ENCODE data around the gene PACSIN2.
"Not testable (repeated sequence)": the region's sequence is repeated elsewhere in the genome, so short reads cannot be mapped to it uniquely, and the experiment has no call there.

The PACSIN2 gene

GRCh38 chr22:43000441-43001175 is 14.3 kb downstream of the PACSIN2 start:
- 84% methylated on average over 8 of the region's 8 CpGs for WGBS
- Histone ChIP-seq H3K9ac (ENCODE audit: low read depth, low read length) (no peak overlapping the region), H3K4me1 (ENCODE audit: insufficient read depth, low read length) (peaks cover 54% of the 10 kb centered on the region), H3K4me3 (ENCODE audit: low read length) (no peak overlapping the region), H3K9me3 (ENCODE audit: insufficient read depth, low read depth, low read length) (no peaks in the 10 kb centered on the region), H3K27ac (ENCODE audit: low read depth, low read length) (no peak overlapping the region; the same call in 1 of the 2 replicates), H3K27me3 (ENCODE audit: insufficient read depth, low read length) (no peaks in the 10 kb centered on the region), H3K36me3 (ENCODE audit: insufficient read depth, low read length) (no peaks in the 10 kb centered on the region)

GRCh38 chr22:42997582-42998090 is 17.3 kb downstream of the PACSIN2 start:
- H3K9ac ChIP-seq (ENCODE audit: low read depth, low read length), result no peak overlapping the region
- H3K9me3 ChIP-seq (ENCODE audit: insufficient read depth, low read depth, low read length), result no peaks in the 10 kb centered on the region
- no peak overlapping the region for H3K4me3 ChIP-seq (ENCODE audit: low read length)
- WGBS, result 87% methylated on average over 6 of the region's 6 CpGs
- H3K27me3 ChIP-seq (ENCODE audit: insufficient read depth, low read length), result no peaks in the 10 kb centered on the region
- H3K36me3 ChIP-seq (ENCODE audit: insufficient read depth, low read length), result peaks cover 6% of the 10 kb centered on the region; the same call in 1 of the 2 replicates
- no peak overlapping the region for H3K27ac ChIP-seq (ENCODE audit: low read depth, low read length)
- peaks cover 38% of the 10 kb centered on the region for H3K4me1 ChIP-seq (ENCODE audit: insufficient read depth, low read length)

- no peak overlapping the region for H3K4me3 ChIP-seq (ENCODE audit: low read length)
- H3K9ac ChIP-seq (ENCODE audit: low read depth, low read length), result no peak overlapping the region
- peaks cover 30% of the 10 kb centered on the region for H3K4me1 ChIP-seq (ENCODE audit: insufficient read depth, low read length)
- no peak overlapping the region for H3K27ac ChIP-seq (ENCODE audit: low read depth, low read length)
- H3K27me3 ChIP-seq (ENCODE audit: insufficient read depth, low read length), result no peaks in the 10 kb centered on the region
- no peaks in the 10 kb centered on the region for H3K9me3 ChIP-seq (ENCODE audit: insufficient read depth, low read depth, low read length)
- peaks cover 6% of the 10 kb centered on the region; the same call in 1 of the 2 replicates for H3K36me3 ChIP-seq (ENCODE audit: insufficient read depth, low read length)
- WGBS, result 96% methylated on average over 10 of the region's 10 CpGs
These were observed 18.1 kb downstream of the PACSIN2 start for GRCh38 chr22:42996646-42997365.

GRCh38 chr22:42995654-42996053 is 19.3 kb downstream of the PACSIN2 start:
- H3K36me3 ChIP-seq (ENCODE audit: insufficient read depth, low read length); H3K27me3 ChIP-seq (ENCODE audit: insufficient read depth, low read length); H3K9me3 ChIP-seq (ENCODE audit: insufficient read depth, low read depth, low read length); H3K27ac ChIP-seq (ENCODE audit: low read depth, low read length); H3K4me3 ChIP-seq (ENCODE audit: low read length); H3K9ac ChIP-seq (ENCODE audit: low read depth, low read length): not testable (repeated sequence)
- WGBS, result 88% methylated on average over 7 of the region's 7 CpGs
- H3K4me1 ChIP-seq (ENCODE audit: insufficient read depth, low read length), result peaks cover 27% of the 10 kb centered on the region

GRCh38 chr22:42994917-42995562 is 19.9 kb downstream of the PACSIN2 start:
- Histone ChIP-seq H3K27ac (ENCODE audit: low read depth, low read length) (no peak overlapping the region), H3K9ac (ENCODE audit: low read depth, low read length) (no peak overlapping the region), H3K36me3 (ENCODE audit: insufficient read depth, low read length) (peaks cover 6% of the 10 kb centered on the region; the same call in 1 of the 2 replicates), H3K9me3 (ENCODE audit: insufficient read depth, low read depth, low read length) (no peaks in the 10 kb centered on the region), H3K4me1 (ENCODE audit: insufficient read depth, low read length) (peaks cover 27% of the 10 kb centered on the region), H3K4me3 (ENCODE audit: low read length) (no peak overlapping the region), H3K27me3 (ENCODE audit: insufficient read depth, low read length) (no peaks in the 10 kb centered on the region)
- 84% methylated on average over 9 of the region's 9 CpGs for WGBS

GRCh38 chr22:42994276-42994916 is 20.6 kb downstream of the PACSIN2 start:
- no peak overlapping the region for H3K27ac ChIP-seq (ENCODE audit: low read depth, low read length)
- WGBS, result 94% methylated on average over 12 of the region's 12 CpGs
- H3K9ac ChIP-seq (ENCODE audit: low read depth, low read length), result no peak overlapping the region
- H3K27me3 ChIP-seq (ENCODE audit: insufficient read depth, low read length), result no peaks in the 10 kb centered on the region
- no peaks in the 10 kb centered on the region for H3K9me3 ChIP-seq (ENCODE audit: insufficient read depth, low read depth, low read length)
- no peak overlapping the region for H3K4me3 ChIP-seq (ENCODE audit: low read length)
- peaks cover 6% of the 10 kb centered on the region; the same call in 1 of the 2 replicates for H3K36me3 ChIP-seq (ENCODE audit: insufficient read depth, low read length)
- H3K4me1 ChIP-seq (ENCODE audit: insufficient read depth, low read length), result peaks cover 26% of the 10 kb centered on the region

GRCh38 chr22:42993651-42994275 is 21.2 kb downstream of the PACSIN2 start:
- Histone ChIP-seq H3K36me3 (ENCODE audit: insufficient read depth, low read length) (peaks cover 6% of the 10 kb centered on the region; the same call in 1 of the 2 replicates), H3K9ac (ENCODE audit: low read depth, low read length) (no peak overlapping the region), H3K9me3 (ENCODE audit: insufficient read depth, low read depth, low read length) (no peaks in the 10 kb centered on the region), H3K4me1 (ENCODE audit: insufficient read depth, low read length) (peaks cover 26% of the 10 kb centered on the region), H3K4me3 (ENCODE audit: low read length) (no peak overlapping the region), H3K27me3 (ENCODE audit: insufficient read depth, low read length) (no peaks in the 10 kb centered on the region), H3K27ac (ENCODE audit: low read depth, low read length) (no peak overlapping the region)
- 95% methylated on average over 12 of the region's 12 CpGs for WGBS

GRCh38 chr22:42992886-42993479 is 22.0 kb downstream of the PACSIN2 start:
- H3K4me3 ChIP-seq (ENCODE audit: low read length), result no peak overlapping the region
- H3K9me3 ChIP-seq (ENCODE audit: insufficient read depth, low read depth, low read length), result no peaks in the 10 kb centered on the region
- no peak overlapping the region for H3K9ac ChIP-seq (ENCODE audit: low read depth, low read length)
- H3K27me3 ChIP-seq (ENCODE audit: insufficient read depth, low read length), result no peaks in the 10 kb centered on the region
- 87% methylated on average over 8 of the region's 9 CpGs for WGBS
- no peak overlapping the region for H3K27ac ChIP-seq (ENCODE audit: low read depth, low read length)
- H3K4me1 ChIP-seq (ENCODE audit: insufficient read depth, low read length), result peaks cover 23% of the 10 kb centered on the region
- peaks cover 6% of the 10 kb centered on the region; the same call in 1 of the 2 replicates for H3K36me3 ChIP-seq (ENCODE audit: insufficient read depth, low read length)

GRCh38 chr22:42992092-42992491 is 22.9 kb downstream of the PACSIN2 start:
- Histone ChIP-seq H3K27ac (ENCODE audit: low read depth, low read length) (no peak overlapping the region), H3K27me3 (ENCODE audit: insufficient read depth, low read length) (no peaks in the 10 kb centered on the region), H3K4me3 (ENCODE audit: low read length) (no peak overlapping the region), H3K9me3 (ENCODE audit: insufficient read depth, low read depth, low read length) (no peaks in the 10 kb centered on the region), H3K9ac (ENCODE audit: low read depth, low read length) (no peak overlapping the region), H3K36me3 (ENCODE audit: insufficient read depth, low read length) (peaks cover 6% of the 10 kb centered on the region; the same call in 1 of the 2 replicates), H3K4me1 (ENCODE audit: insufficient read depth, low read length) (peaks cover 20% of the 10 kb centered on the region)
- 100% methylated on average over 3 of the region's 3 CpGs for WGBS

- H3K4me3 ChIP-seq (ENCODE audit: low read length), result no peak overlapping the region
- H3K9ac ChIP-seq (ENCODE audit: low read depth, low read length), result no peak overlapping the region
- peaks cover 28% of the 10 kb centered on the region for H3K4me1 ChIP-seq (ENCODE audit: insufficient read depth, low read length)
- H3K36me3 ChIP-seq (ENCODE audit: insufficient read depth, low read length), result peaks cover 6% of the 10 kb centered on the region; the same call in 1 of the 2 replicates
- H3K27ac ChIP-seq (ENCODE audit: low read depth, low read length), result no peak overlapping the region
- H3K9me3 ChIP-seq (ENCODE audit: insufficient read depth, low read depth, low read length), result no peaks in the 10 kb centered on the region
- WGBS, result 67% methylated on average over 5 of the region's 5 CpGs
- no peaks in the 10 kb centered on the region for H3K27me3 ChIP-seq (ENCODE audit: insufficient read depth, low read length)
These were observed 23.8 kb downstream of the PACSIN2 start for GRCh38 chr22:42991010-42991651.

All from HUES64 (cell line).